GM23248 (cell line): ENCODE results near the gene ATG2A. TPM values are rescaled to one million over a fixed set of nuclear protein-coding genes. Genes with fewer than 3 reads are reported as not detected.

Source experiments
- DNase-seq: peaks from one replicate; pipeline ENCODE4 v3.0.0-alpha.2; 2015
- H2AFZ ChIP-seq: fragments of 200-600 bp; sonication (generic); 2 replicates; pipeline ENCODE4 v1.6.1; 2016; ENCODE audit warnings: antibody characterized with exemption
- H3F3A ChIP-seq: fragments of 200-600 bp; sonication (generic); 2 replicates; pipeline ENCODE4 v1.6.1; 2016; ENCODE audit warnings: mild to moderate bottlenecking, antibody characterized with exemption, mixed run types; ENCODE audit not compliant: insufficient read depth
- H3K27ac ChIP-seq: fragments of 200-600 bp; sonication (generic); 2 replicates; pipeline ENCODE4 v1.5.1; 2016; ENCODE audit warnings: mild to moderate bottlenecking
- H3K27me3 ChIP-seq: fragments of 200-600 bp; sonication (generic); replicated peaks from 2 replicates; pipeline ENCODE4 v1.6.1; 2016; ENCODE audit warnings: mild to moderate bottlenecking; ENCODE audit not compliant: insufficient read depth
- H3K36me3 ChIP-seq: fragments of 200-600 bp; sonication (generic); 2 replicates; pipeline ENCODE4 v1.6.1; 2016; ENCODE audit warnings: low read depth, mild to moderate bottlenecking
- H3K4me1 ChIP-seq: fragments of 200-600 bp; sonication (generic); 2 replicates; pipeline ENCODE4 v1.6.1; 2016; ENCODE audit warnings: mild to moderate bottlenecking; ENCODE audit not compliant: insufficient read depth
- H3K4me2 ChIP-seq: fragments of 200-600 bp; sonication (generic); one replicate; pipeline ENCODE4 v1.6.1; 2016; ENCODE audit warnings: mild to moderate bottlenecking; ENCODE audit not compliant: unreplicated experiment
- H3K4me3 ChIP-seq: fragments of 200-600 bp; sonication (generic); 2 replicates; pipeline ENCODE4 v1.5.1; 2016; ENCODE audit warnings: mild to moderate bottlenecking
- H3K79me2 ChIP-seq: fragments of 200-600 bp; sonication (generic); 2 replicates; pipeline ENCODE4 v1.6.1; 2016; ENCODE audit warnings: mild to moderate bottlenecking; ENCODE audit not compliant: insufficient read depth
- H3K9ac ChIP-seq: fragments of 200-600 bp; sonication (generic); 2 replicates; pipeline ENCODE4 v1.6.1; 2016; ENCODE audit warnings: mild to moderate bottlenecking
- H3K9me2 ChIP-seq: fragments of 200-600 bp; sonication (generic); 2 replicates; pipeline ENCODE4 v1.6.1; 2016; ENCODE audit warnings: mixed run types, mild to moderate bottlenecking, moderate library complexity; ENCODE audit not compliant: insufficient read depth
- H3K9me3 ChIP-seq: fragments of 200-600 bp; sonication (generic); one replicate; pipeline ENCODE4 v1.6.1; 2017; ENCODE audit warnings: low read depth
- H4K20me1 ChIP-seq: fragments of 200-600 bp; sonication (generic); 2 replicates; pipeline ENCODE4 v1.6.0; 2016; ENCODE audit not compliant: insufficient read depth
- EZH2 ChIP-seq: fragments of 200-600 bp; sonication (generic); IDR thresholded peaks from 2 replicates; pipeline ENCODE4 v1.6.1; 2018; ENCODE audit warnings: antibody characterized with exemption, mild to moderate bottlenecking; ENCODE audit not compliant: insufficient read depth, poor library complexity, severe bottlenecking
- EZH2phosphoT487 ChIP-seq: fragments of 200-600 bp; sonication (generic); IDR thresholded peaks from 2 replicates; pipeline ENCODE4 v1.6.1; 2018; ENCODE audit warnings: antibody characterized with exemption, moderate library complexity, mild to moderate bottlenecking, low read depth; ENCODE audit not compliant: insufficient read depth
- WGBS, 2 experiments: methylation state at CpG; one replicate each; pipeline ENCODE4 v1.1.6; 2015 to 2017; ENCODE audit warnings: low lambda C conversion rate in 2 of 2, low coverage in 1 of 2; ENCODE audit errors: missing lambda C conversion rate in 2 of 2; 5-methylcytosine and 5-hydroxymethylcytosine counted together
- in situ Hi-C: fragments of 300-500 bp; cut with MboI; formaldehyde crosslinking; loops from 2 replicates; pipeline ENCODE4 v1.15.0; 2020
- polyA plus RNA-seq: library from polyadenylated mRNA; unstranded; fragments of >200 nt; fragmentation: Nextera tagmentation; extraction: Ambion mirVana; gene quantifications from 2 replicates; pipeline ENCODE4 v1.2.1, GENCODE V29; 2016
- total RNA-seq: library from RNA; depleted of rRNA; stranded (reverse); fragments of >200 nt; shearing (Covaris generic); gene quantifications from 2 replicates; pipeline ENCODE4 v1.2.3, GENCODE V29; 2014

The ATG2A gene
- total and polyA plus RNA-seq, 2 experiments from 2014 or later, result 6.3 to 18.9 TPM

- TF ChIP-seq EZH2phosphoT487 (no peak), EZH2 (no peak)
- Histone ChIP-seq H3K4me2 (no peak overlapping the region), H3K4me1 (no peaks in the 10 kb centered on the region), H4K20me1 (no peaks in the 10 kb centered on the region), H3K36me3 (no peaks in the 10 kb centered on the region; the same call in 1 of the 2 replicates), H3K9me2 (no peaks in the 10 kb centered on the region), H3K9me3 (no peaks in the 10 kb centered on the region), H3K4me3 (no peak overlapping the region), H2AFZ (no peak overlapping the region), H3F3A (no peaks in the 10 kb centered on the region), H3K79me2 (no peaks in the 10 kb centered on the region), H3K27ac (no peak overlapping the region), H3K27me3 (no peaks in the 10 kb centered on the region), H3K9ac (no peak overlapping the region)
- 90 to 91% methylated on average over 29 to 35 of the region's 39 CpGs for whole genome bisulfite sequencing, 2 experiments
- in situ Hi-C loops, result no loop called here
- no peak for DNase-seq
These were observed 7.2 kb downstream of the ATG2A start for GRCh38 chr11:64909653-64910343.

GRCh38 chr11:64908766-64909165 lies 8.2 kb downstream of the ATG2A start:
- no peak for TF ChIP-seq EZH2phosphoT487
- no peak for TF ChIP-seq EZH2
- in situ Hi-C loops, result no loop called here
- H3K9me3 ChIP-seq, result no peaks in the 10 kb centered on the region
- no peaks in the 10 kb centered on the region for H4K20me1 ChIP-seq
- no peak overlapping the region for H2AFZ ChIP-seq
- no peaks in the 10 kb centered on the region for H3K79me2 ChIP-seq
- H3K27me3 ChIP-seq, result no peaks in the 10 kb centered on the region
- H3K36me3 ChIP-seq, result no peaks in the 10 kb centered on the region; the same call in 1 of the 2 replicates
- no peaks in the 10 kb centered on the region for H3F3A ChIP-seq
- no peak for DNase-seq
- H3K4me1 ChIP-seq, result no peaks in the 10 kb centered on the region
- H3K9me2 ChIP-seq, result no peaks in the 10 kb centered on the region
- H3K27ac ChIP-seq, result no peak overlapping the region
- no peak overlapping the region for H3K4me3 ChIP-seq
- H3K9ac ChIP-seq, result no peak overlapping the region
- 76 to 78% methylated on average over 7 to 11 of the region's 11 CpGs for WGBS, 2 experiments
- no peak overlapping the region for H3K4me2 ChIP-seq

GRCh38 chr11:64906314-64906635 lies 10.7 kb downstream of the ATG2A start:
- Histone ChIP-seq H3K27ac (no peak overlapping the region), H3F3A (no peaks in the 10 kb centered on the region), H2AFZ (no peak overlapping the region), H3K4me2 (no peak overlapping the region), H3K79me2 (no peaks in the 10 kb centered on the region), H4K20me1 (no peaks in the 10 kb centered on the region), H3K27me3 (no peaks in the 10 kb centered on the region), H3K9me2 (no peaks in the 10 kb centered on the region), H3K9me3 (no peaks in the 10 kb centered on the region), H3K4me3 (no peak overlapping the region), H3K9ac (no peak overlapping the region), H3K4me1 (no peaks in the 10 kb centered on the region), H3K36me3 (no peaks in the 10 kb centered on the region; the same call in 1 of the 2 replicates)
- 90 to 92% methylated on average over 11 to 13 of the region's 13 CpGs for WGBS, 2 experiments
- in situ Hi-C loops, result no loop called here
- DNase-seq, result no peak
- TF ChIP-seq EZH2 (no peak), EZH2phosphoT487 (no peak)

- H3K36me3 ChIP-seq, result no peaks in the 10 kb centered on the region; the same call in 1 of the 2 replicates
- H4K20me1 ChIP-seq, result no peaks in the 10 kb centered on the region
- in situ Hi-C loops, result no loop called here
- TF ChIP-seq EZH2 (no peak), EZH2phosphoT487 (no peak)
- no peaks in the 10 kb centered on the region for H3K9me3 ChIP-seq
- no peak for DNase-seq
- 92 to 93% methylated on average over 25 of the region's 25 CpGs for WGBS, 2 experiments
- no peaks in the 10 kb centered on the region for H3K79me2 ChIP-seq
- H3K27ac ChIP-seq, result no peak overlapping the region
- no peak overlapping the region for H2AFZ ChIP-seq
- no peak overlapping the region for H3K9ac ChIP-seq
- H3K4me1 ChIP-seq, result no peaks in the 10 kb centered on the region
- H3K4me2 ChIP-seq, result no peak overlapping the region
- no peaks in the 10 kb centered on the region for H3F3A ChIP-seq
- H3K9me2 ChIP-seq, result no peaks in the 10 kb centered on the region
- H3K4me3 ChIP-seq, result no peak overlapping the region
- no peaks in the 10 kb centered on the region for H3K27me3 ChIP-seq
These were observed 11.3 kb downstream of the ATG2A start for GRCh38 chr11:64905516-64906313.
